Central memory CD4-positive, alpha-beta T cell (primary cell): Measurements from ENCODE around the gene PRR20G.

ENCODE experiments used
- DNase-seq: peaks from one replicate; pipeline ENCODE4 v3.0.0; 2022

PRR20G gene

GRCh38 chr3:127262533-127262932 is 25.3 kb downstream of the PRR20G start:
- no peak for DNase-seq

- no peak for DNase-seq
Measured at GRCh38 chr3:127261925-127262324, 25.9 kb downstream of the PRR20G start.

- DNase-seq: no peak
Measured at GRCh38 chr3:127260826-127261555, 26.9 kb downstream of the PRR20G start.

GRCh38 chr3:127260416-127260815 is 27.4 kb downstream of the PRR20G start:
- DNase-seq: no peak

- no peak for DNase-seq
Measured at GRCh38 chr3:127259882-127260281, 28.0 kb downstream of the PRR20G start.

DNA sequence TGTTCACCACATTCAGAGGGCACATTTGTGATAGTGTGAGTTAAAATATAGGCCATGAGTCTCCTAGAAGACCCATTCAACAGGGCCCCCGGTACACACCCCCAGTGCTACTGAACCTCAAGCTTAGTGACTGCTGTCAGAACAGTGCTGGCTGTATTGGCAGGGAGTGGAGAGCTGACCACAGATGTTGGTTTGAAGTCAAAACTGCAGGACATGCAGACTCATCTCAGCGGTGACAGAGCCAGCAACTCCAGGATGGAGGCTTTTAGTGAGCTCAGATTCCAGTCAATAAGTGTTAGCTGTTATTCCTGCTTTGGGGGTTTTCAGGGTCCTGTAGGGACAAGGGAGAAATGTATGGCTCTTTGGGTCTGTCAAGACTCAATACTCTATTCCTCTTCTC is 29.1 kb downstream of the PRR20G start:
- no peak for DNase-seq

DNA sequence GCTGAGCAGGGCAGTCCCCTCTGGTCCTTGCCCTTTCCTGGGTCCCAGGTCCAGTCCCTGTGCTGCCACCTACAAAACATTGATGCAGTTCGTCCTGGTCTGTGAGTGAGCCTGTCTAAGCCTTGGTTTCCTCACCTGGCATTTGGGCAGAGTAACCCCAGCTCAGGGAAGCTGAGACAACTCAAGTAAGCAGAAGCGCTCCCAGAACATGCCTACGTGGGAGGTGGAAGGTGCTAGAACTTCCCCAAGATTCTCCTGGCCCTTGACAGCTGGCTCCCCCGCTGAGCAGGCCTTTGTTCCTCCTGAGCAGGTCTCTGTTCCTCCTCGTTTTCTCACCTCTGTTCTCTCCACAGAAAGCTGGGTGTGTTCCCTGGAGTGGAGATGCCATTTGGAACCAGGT is 30.5 kb downstream of the PRR20G start:
- no peak for DNase-seq

GRCh38 chr3:127256733-127257271 is 31.0 kb downstream of the PRR20G start:
- DNase-seq: no peak

GRCh38 chr3:127256138-127256537 is 31.7 kb downstream of the PRR20G start:
- DNase-seq: no peak

GRCh38 chr3:127255516-127255915 is 32.3 kb downstream of the PRR20G start:
- no peak for DNase-seq

GRCh38 chr3:127254730-127255129 is 33.1 kb downstream of the PRR20G start:
- DNase-seq: no peak

GRCh38 chr3:127254033-127254644 is 33.7 kb downstream of the PRR20G start:
- DNase-seq: no peak

DNA sequence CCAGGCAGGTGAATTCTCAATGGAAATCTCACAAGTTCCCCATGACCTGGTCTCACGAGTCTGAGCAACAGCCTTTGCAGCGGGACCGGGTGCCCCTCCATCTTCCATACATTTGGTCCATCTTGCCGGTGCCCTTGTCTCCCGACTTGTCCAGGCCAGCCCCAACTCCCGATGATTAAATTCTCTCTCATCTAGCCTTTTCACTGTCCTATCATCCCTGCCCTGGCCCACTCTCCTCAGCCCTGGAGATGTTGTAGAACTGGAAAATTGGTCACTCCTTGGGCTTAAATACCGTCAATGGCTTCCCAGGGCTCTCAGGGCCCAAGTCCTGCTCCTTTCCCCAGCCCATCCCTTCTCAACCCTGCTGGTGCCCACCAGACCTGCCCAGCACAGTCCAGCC is 34.4 kb downstream of the PRR20G start:
- DNase-seq: no peak

- DNase-seq: no peak
Measured at GRCh38 chr3:127252446-127252845, 35.4 kb downstream of the PRR20G start.

GRCh38 chr3:127250032-127250431 is 37.8 kb downstream of the PRR20G start:
- DNase-seq: no peak

DNA sequence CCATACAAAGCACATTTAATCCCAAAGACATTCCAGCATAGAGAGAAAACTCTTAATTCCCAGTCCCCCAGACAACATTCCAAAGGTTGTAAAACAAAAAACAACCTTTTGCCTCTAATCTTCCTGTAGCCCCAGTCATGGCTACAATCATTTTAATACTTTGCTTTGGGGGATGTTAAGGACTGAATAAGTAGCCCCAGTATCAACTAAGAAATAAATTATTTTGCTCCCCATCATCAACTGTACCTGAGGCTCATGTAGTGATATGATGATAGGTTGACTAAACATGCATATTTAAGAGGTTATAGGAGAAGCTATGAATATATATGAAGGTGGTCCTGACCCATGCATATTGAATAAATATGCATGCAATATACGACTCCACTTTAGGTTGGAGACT is 40.6 kb downstream of the PRR20G start:
- no peak for DNase-seq

GRCh38 chr3:127238602-127239001 is 49.2 kb downstream of the PRR20G start:
- no peak for DNase-seq

- DNase-seq: no peak
Measured at GRCh38 chr3:127237835-127238234, 50.0 kb downstream of the PRR20G start.

DNA sequence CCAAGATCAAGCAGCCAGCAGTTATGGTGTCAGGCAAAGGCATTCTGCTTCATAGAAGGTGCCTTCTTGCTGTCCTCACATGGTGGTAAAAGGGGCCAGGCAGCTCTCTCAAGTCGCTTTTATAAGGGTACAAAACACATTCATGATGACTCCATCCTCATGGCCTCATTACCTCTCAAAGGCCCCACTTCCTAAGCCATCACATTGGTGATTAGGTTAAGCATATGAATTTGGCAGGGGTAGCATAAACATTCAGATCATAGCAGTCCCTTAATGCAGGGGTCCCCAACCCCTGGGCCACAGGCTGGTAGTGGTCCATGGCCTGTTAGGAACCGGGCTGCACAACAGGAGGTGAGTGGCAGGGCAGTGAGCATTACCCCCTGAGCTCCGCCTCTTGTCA is 52.1 kb downstream of the PRR20G start:
- DNase-seq: no peak

DNA sequence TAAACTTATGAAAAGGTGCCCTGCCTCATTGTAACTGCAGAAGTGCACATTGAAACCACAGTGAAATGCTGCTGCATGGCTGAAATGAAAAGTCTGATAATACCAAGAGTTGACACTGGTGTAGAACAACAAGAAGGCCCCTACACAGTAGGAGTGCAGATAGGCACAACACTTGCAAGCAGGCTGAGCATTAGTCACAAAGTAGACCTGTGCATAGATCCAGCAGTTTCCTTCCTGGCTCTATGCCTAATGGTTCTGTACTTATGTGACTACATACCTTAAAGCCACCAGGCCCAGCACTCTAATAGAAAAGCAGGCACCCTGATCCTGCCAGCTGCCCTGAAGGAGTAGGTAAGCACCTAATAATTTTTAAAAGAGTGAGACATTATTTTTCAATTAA is 53.1 kb downstream of the PRR20G start:
- DNase-seq: no peak
